Stimulated activated CD8-positive, alpha-beta memory T cell treated with anti-CD3 and anti-CD28 coated beads, Interleukin-2, amount 100 ng/mL, for 48 hours (primary cell): Measurements from ENCODE around the gene ANTXRL.
"Not testable (repeated sequence)": the region's sequence is repeated elsewhere in the genome, so short reads cannot be mapped to it uniquely, and the experiment has no call there.

ENCODE experiments used
- DNase-seq, 2 donors: peaks; one replicate each; pipeline ENCODE4 v3.0.0-alpha.2; 2020; ENCODE audit warnings: low read depth in 2 of 2

The ANTXRL gene

GRCh38 chr10:46294641-46295220 lies 7.9 kb downstream of the ANTXRL start:
- DNase-seq = no peak

- not testable (repeated sequence) for DNase-seq
Observed at GRCh38 chr10:46295350-46296010, 8.7 kb downstream of the ANTXRL start.

- not testable (repeated sequence) for DNase-seq
Observed at GRCh38 chr10:46296086-46296485, 9.3 kb downstream of the ANTXRL start.

DNA sequence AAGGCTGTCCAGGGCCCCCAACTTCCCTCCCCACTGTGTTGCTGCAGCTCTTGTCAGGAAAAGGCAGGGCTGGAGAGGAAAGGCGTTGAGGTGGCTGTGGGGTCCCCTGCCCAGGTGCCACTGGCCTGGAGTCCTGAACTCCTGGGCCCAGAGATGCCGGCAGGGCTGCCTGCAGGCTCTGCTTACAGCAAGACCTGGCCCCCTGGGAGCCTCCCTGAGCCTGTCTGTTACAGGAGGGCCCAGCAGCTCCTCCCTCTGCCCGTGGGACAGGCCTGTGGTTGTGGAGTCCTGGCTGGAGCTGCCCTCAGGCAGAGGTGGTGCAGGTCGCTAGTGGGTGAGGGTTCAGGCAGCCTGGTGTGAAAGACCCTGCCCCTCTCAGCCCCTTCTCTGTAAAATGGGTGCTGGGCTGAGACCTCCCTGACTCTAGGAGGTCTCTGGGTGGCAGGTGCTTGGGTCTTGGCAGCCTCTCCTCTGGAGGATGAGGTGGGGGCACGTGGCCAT lies 9.9 kb downstream of the ANTXRL start:
- DNase-seq = no peak

DNA sequence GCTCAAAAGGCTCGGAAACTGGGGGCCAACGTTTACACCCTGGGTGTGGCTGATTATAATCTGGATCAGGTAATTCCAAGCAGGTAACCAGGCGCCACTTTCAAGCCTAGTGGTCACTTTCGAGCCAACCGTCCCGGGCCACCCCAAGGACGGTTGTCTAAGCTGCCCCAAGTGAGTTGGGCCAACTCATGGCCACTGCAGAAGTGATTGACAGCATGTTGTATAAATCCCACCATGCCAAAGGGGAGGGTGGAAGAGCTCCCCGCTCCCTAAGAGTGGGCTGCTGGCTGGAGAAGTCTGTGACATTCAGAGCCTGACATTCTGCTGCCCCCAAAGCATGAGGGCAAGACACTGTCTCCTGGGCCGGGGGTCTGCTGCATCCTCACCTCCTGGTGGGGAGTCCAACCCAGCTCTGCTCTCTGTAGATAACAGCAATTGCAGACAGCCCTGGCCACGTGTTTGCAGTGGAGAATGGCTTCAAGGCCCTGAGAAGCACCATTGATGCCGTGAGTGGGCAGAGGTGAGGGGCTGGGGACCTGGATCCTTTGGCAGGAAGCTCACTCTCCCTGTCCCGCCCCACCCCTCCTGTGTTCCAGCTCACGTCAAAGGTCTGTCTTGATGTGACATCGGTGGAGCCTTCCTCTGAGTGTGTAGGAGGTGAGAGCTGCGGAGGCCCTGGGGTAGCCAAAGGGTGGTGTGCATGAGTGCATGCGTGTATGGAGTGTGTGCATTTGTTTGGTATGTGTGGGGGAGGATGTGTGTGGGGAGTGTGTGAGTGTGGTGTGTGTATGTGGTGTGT lies 10.8 kb downstream of the ANTXRL start:
- no peak for DNase-seq

GRCh38 chr10:46298477-46299285 lies 11.9 kb downstream of the ANTXRL start:
- no peak for DNase-seq

- DNase-seq = no peak
Observed at GRCh38 chr10:46299286-46299535, 12.4 kb downstream of the ANTXRL start.

GRCh38 chr10:46299536-46300369 lies 13.0 kb downstream of the ANTXRL start:
- DNase-seq = no peak

DNA sequence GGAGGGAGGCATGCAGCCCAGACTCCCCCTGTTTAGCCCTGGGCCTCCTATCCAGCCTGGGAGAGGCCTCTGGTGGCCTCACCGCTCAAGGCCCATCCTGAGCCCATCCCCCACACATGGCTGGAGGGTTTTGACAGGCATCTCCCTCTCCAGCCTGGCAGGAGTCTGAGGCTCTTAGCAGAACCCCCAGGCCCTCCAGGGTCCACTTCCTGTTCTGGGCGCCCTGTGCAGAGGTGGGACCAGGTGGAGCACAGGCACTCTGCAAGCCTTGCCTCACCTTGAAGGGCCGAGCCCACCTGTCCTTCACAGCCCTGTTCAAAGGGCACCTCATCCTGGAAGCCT lies 13.5 kb downstream of the ANTXRL start:
- not testable (repeated sequence) for DNase-seq

DNA sequence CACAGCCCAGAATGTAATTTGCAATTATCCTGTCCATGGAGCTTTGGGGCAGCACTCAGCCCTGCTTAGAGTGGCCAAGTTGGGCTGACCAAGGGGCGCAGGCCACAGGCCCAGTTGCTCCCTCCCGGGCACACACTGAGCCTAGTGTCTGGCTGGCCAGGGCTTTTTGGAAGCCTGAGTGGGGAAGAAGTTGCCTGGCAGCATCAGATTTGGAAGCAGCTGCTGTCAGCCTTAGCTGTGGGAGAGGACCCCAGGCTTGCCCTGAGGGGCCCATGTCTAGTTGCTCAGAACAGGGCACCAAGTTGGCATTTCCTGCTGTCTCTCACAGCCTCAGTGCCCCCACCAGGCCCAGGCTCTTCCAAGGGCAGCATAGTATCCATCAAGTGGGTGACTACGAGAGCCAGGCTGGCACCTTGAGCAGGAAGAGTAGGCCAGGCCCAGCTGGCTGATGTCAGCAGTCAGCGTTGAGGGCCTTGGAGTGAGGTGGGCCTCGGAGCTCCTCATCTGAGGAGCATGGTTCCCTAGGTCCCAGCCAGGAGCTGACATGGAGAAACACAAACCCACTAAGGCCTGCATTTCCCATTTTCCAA lies 14.4 kb downstream of the ANTXRL start:
- DNase-seq = no peak

DNA sequence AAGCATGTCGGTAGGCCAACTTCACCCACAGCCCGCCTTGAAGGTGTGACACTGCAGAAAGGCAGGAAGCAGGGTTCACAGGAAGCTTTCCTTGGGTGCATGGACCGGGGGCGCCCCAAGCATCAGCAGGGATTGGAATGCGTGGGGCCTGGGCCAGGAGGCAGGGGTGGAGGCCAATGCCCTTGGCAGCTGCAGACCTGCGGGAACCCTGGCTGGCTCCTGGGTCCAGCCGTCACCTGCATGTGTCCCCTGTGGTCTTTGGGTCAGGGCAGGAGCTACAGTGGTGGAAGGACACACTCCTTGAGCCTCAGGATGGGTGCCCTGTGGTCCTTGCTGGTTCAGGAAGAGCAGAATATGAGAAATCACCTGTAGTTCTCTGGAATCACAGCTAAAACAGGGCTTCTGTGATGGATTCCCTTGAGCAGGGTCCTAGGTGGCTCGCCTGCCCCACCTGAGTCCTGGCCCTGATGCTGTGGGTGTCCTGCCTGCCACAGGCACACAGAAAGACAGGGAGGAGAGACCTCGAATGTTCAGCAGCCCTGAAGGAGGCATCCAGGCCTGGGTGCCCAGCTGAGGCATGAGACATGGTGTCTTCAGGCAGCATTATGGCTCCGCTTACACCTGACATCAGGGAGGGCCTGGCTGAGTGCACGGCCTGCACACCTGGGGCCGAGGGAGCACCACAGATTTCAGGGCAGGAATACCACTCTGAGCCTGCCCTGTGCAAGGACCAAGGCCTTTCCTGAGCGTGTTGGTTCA lies 15.1 kb downstream of the ANTXRL start:
- no peak for DNase-seq

DNA sequence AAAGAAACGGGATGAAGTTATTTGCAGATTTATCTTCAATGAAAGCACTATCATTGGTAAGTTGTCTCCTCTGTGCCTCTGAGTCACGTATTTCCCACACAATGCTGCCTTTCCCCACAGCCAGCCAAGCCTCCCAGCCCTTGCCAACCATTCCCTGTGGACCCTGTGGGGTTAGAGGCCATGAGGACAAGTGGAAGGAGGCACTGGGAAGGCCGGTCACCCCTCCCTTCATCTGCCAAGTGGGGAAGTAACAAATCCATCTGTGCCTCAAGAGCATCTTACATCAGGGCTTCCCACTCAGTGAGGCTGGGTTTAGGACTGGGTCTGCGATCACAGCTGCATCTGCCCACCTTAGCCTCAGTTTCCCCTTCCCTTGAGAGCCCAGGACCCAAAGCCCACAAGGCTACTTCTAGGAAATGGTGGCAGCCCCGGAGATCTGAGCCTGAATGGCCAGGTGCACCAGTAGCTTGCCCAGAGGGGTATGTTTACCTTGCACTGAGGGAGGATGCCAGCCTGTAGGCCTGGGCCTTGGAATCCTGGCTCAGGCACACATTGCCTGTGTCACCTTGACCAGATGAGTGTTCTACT lies 16.1 kb downstream of the ANTXRL start:
- not testable (repeated sequence) for DNase-seq

DNA sequence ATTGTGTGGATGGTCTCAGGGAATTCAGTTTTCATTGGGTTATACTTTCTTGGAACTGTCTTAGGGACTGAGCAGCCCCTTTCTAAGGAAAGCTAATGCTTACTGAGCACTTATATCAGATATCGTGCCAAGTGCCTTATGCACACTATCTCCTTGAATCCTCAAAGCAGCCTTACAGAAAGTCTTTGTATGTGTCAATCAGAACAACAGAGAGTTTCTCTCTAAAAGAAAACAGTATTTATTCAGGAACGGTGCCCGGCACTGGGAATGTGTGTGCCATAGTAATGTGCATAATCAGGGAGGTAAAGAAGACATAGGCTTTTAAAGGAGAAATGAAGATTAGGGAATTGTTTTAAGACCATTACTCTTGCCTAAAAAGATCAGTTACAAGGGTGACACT lies 17.3 kb downstream of the ANTXRL start:
- DNase-seq = no peak

GRCh38 chr10:46304671-46305070 lies 17.9 kb downstream of the ANTXRL start:
- not testable (repeated sequence) for DNase-seq

GRCh38 chr10:46305079-46305818 lies 18.5 kb downstream of the ANTXRL start:
- no peak for DNase-seq

GRCh38 chr10:46305986-46306385 lies 19.2 kb downstream of the ANTXRL start:
- no peak for DNase-seq

DNA sequence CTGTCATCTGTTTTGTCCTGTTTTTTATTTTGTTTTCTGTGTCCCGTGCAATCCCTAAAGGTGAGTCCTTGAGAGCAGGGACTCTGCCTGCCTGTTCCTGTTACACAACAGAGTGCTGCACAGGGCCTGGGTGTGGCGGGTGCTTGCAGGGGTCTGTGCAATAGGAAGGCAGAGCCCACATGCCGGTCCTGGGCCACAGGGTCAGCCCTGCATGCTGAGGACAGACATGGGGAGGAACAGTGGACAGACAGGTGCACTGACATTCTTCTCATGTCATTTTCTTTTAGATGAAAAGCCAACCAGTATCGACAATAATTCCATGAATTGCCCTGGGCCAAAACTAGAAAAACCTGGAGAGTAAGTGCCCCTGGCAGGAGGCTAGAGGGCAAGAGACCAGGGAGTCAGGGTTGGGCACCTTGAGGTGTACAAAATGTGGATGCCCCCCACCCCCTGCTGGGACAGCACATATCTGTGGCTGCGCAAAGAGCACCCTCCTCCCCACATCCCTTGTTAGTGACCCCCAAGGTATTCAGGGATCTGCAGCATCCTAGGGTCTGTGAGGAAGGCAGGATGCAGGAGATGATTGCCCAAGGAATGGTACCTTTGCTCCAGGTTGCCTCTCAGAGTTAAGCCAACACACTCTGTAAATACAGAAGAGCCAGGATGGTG lies 19.9 kb downstream of the ANTXRL start:
- DNase-seq = no peak

- DNase-seq = no peak
Observed at GRCh38 chr10:46307281-46308112, 20.7 kb downstream of the ANTXRL start.
